GM12878 (cell line): ENCODE data around the gene DHX38. TPM values are rescaled to one million over a fixed set of nuclear protein-coding genes. Genes with fewer than 3 reads are reported as not detected.

Experiments
- ATAC-seq: fragments of 200-7000 bp; cut with Tn5 transposase; 3 replicates; pipeline ENCODE4 v1.9.1; 2020; ENCODE audit warnings: mild to moderate bottlenecking, moderate library complexity
- BruUV-seq: library from RNA; stranded (reverse); fragments of 400-500 nt; replicated peaks from 2 replicates; lab custom pipeline; 2021; lab: Mats Ljungman, UMichigan
- CTCF ChIA-PET: fragments of 300-600 bp; sonication (Branson Sonifier 250); formaldehyde crosslinking; extraction: SDS; loops from one replicate; lab custom pipeline; 2021; ENCODE audit warnings: inconsistent platforms; lab: Yijun Ruan, JAX
- POLR2A ChIA-PET: fragments of 350-600 bp; formaldehyde crosslinking; extraction: SDS; loops from one replicate; lab custom pipeline; 2021; ENCODE audit warnings: inconsistent platforms; lab: Charles Lee
- RAD21 ChIA-PET: fragments of 300-600 bp; sonication (Branson Sonifier 250); formaldehyde crosslinking; loops from one replicate; lab custom pipeline; 2023; ENCODE audit warnings: antibody characterized with exemption; ENCODE audit not compliant: unreplicated experiment; lab: Charles Lee
- SMC1A ChIA-PET: fragments of 300-600 bp; sonication (Branson Sonifier 250); formaldehyde crosslinking; loops from one replicate; lab custom pipeline; 2023; ENCODE audit not compliant: unreplicated experiment, uncharacterized antibody; lab: Charles Lee
- DNase-seq: peaks from one replicate; pipeline ENCODE4 v3.0.0-alpha.2; 2011; ENCODE audit warnings: low read depth, low spot score
- FAIRE-seq: peaks from 3 replicates; lab custom pipeline; 2011; peaks lifted over from hg19 to GRCh38; lab: Jason Lieb, UNC
- H2AFZ ChIP-seq: 2 replicates; pipeline ENCODE4 v1.6.0; 2011; ENCODE audit warnings: low read depth, low read length, control low read depth; ENCODE audit not compliant: control insufficient read depth
- H3K27ac ChIP-seq: 2 replicates; pipeline ENCODE4 v1.5.1; 2011; ENCODE audit warnings: control low read depth; ENCODE audit not compliant: control insufficient read depth, insufficient read depth
- H3K27me3 ChIP-seq, 2 experiments: replicated peaks in 1 of 2; 2 replicates each; pipeline versions ENCODE4 v1.6.0 to v1.6.1; 2011; ENCODE audit warnings: low read length in 1 of 2; ENCODE audit not compliant: control insufficient read depth in 2 of 2, insufficient read depth in 2 of 2
- H3K36me3 ChIP-seq, 2 experiments: 2 replicates each; pipeline ENCODE4 v1.5.1; 2011; ENCODE audit warnings: low read length in 1 of 2; ENCODE audit not compliant: control insufficient read depth in 2 of 2, insufficient read depth in 2 of 2
- H3K4me1 ChIP-seq: 2 replicates; pipeline ENCODE4 v1.6.1; 2011; ENCODE audit warnings: mild to moderate bottlenecking, low read length, moderate library complexity, mixed read lengths; ENCODE audit not compliant: control insufficient read depth, insufficient read depth
- H3K4me2 ChIP-seq: 2 replicates; pipeline ENCODE4 v1.6.0; 2011; ENCODE audit warnings: control low read depth; ENCODE audit not compliant: control insufficient read depth, insufficient read depth
- H3K4me3 ChIP-seq: fragments of 200-600 bp; sonication (generic); 2 replicates; pipeline ENCODE4 v1.5.1; 2016
- H3K79me2 ChIP-seq: 2 replicates; pipeline ENCODE4 v1.6.0; 2011; ENCODE audit warnings: low read length; ENCODE audit not compliant: control insufficient read depth, insufficient read depth
- H3K9ac ChIP-seq: 2 replicates; pipeline ENCODE4 v1.8.0; 2011; ENCODE audit warnings: low read length, control low read depth, mixed read lengths; ENCODE audit not compliant: control insufficient read depth, insufficient read depth
- H3K9me3 ChIP-seq: replicated peaks from 3 replicates; pipeline ENCODE4 v1.5.1; 2011; ENCODE audit warnings: mild to moderate bottlenecking, low read length; ENCODE audit not compliant: control insufficient read depth, insufficient read depth
- H4K20me1 ChIP-seq: 2 replicates; pipeline ENCODE4 v1.6.0; 2011; ENCODE audit not compliant: control insufficient read depth, insufficient read depth
- ETV6 ChIP-seq, 2 experiments: fragments of 450-650 bp in 1 of 2; IDR thresholded peaks in 1 of 2; conservative IDR thresholded peaks in 1 of 2; 2 replicates each; pipeline ENCODE4 v1.6.1; 2014; ENCODE audit warnings: antibody characterized with exemption in 1 of 2, borderline replicate concordance in 1 of 2, low read depth in 1 of 2, mild to moderate bottlenecking in 1 of 2, moderate library complexity in 1 of 2
- HDGF ChIP-seq: fragments of 450-650 bp; IDR thresholded peaks from 2 replicates; pipeline ENCODE4 v1.6.1; 2016; ENCODE audit warnings: antibody characterized with exemption
- MTA3 ChIP-seq: IDR thresholded peaks from 2 replicates; pipeline ENCODE4 v1.6.1; 2012; ENCODE audit warnings: low read length, inconsistent platforms, borderline replicate concordance
- MYB ChIP-seq: fragments of 150-350 bp; IDR thresholded peaks from 2 replicates; pipeline ENCODE4 v1.6.1; 2014; ENCODE audit warnings: mild to moderate bottlenecking, low read depth, low read length, borderline replicate concordance
- NFIC ChIP-seq: IDR thresholded peaks from 2 replicates; pipeline ENCODE4 v1.6.1; 2012; ENCODE audit warnings: low read depth, mild to moderate bottlenecking, inconsistent platforms, low read length, moderate library complexity
- PAX8 ChIP-seq: fragments of 450-650 bp; IDR thresholded peaks from 2 replicates; pipeline ENCODE4 v1.6.1; 2017; ENCODE audit warnings: mild to moderate bottlenecking, moderate library complexity
- PBX3 ChIP-seq: IDR thresholded peaks from 2 replicates; pipeline ENCODE4 v1.6.1; 2011; ENCODE audit warnings: mild to moderate bottlenecking, low read depth, low read length, moderate library complexity; ENCODE audit not compliant: insufficient replicate concordance
- PML ChIP-seq: IDR thresholded peaks from 2 replicates; pipeline ENCODE4 v1.6.1; 2012; ENCODE audit warnings: low read length, inconsistent platforms
- RELB ChIP-seq: fragments of 450-650 bp; IDR thresholded peaks from 2 replicates; pipeline ENCODE4 v1.6.1; 2017; ENCODE audit warnings: low read depth, mild to moderate bottlenecking, moderate library complexity
- RFX5 ChIP-seq: IDR thresholded peaks from 2 replicates; pipeline ENCODE4 v1.6.1; 2011; ENCODE audit warnings: low read depth, low read length, improper control_type of control experiment
- SIN3A ChIP-seq: IDR thresholded peaks from 2 replicates; pipeline ENCODE4 v1.6.1; 2012; ENCODE audit warnings: low read depth, low read length, improper control_type of control experiment
- SRF ChIP-seq, 2 experiments: IDR thresholded peaks; 2 replicates each; pipeline ENCODE4 v1.6.1; 2011; ENCODE audit warnings: low read depth in 2 of 2, low read length in 2 of 2, mild to moderate bottlenecking in 1 of 2, moderate library complexity in 1 of 2
- SUPT20H ChIP-seq: IDR thresholded peaks from 2 replicates; pipeline ENCODE4 v1.6.1; 2011; ENCODE audit warnings: low read depth, mild to moderate bottlenecking, low read length, moderate library complexity, borderline replicate concordance; ENCODE audit not compliant: control insufficient read depth
- TARDBP ChIP-seq: IDR thresholded peaks from 2 replicates; pipeline ENCODE4 v1.6.1; 2016; ENCODE audit warnings: borderline replicate concordance
- ZNF592 ChIP-seq: fragments of 450-650 bp; IDR thresholded peaks from 2 replicates; pipeline ENCODE4 v1.6.1; 2017; ENCODE audit warnings: mild to moderate bottlenecking, moderate library complexity
- WGBS: methylation state at CpG from one replicate; pipeline ENCODE4 v1.1.6; 2016; ENCODE audit warnings: low lambda C conversion rate; ENCODE audit not compliant: insufficient replicate concordance, insufficient coverage; ENCODE audit errors: missing lambda C conversion rate; 5-methylcytosine and 5-hydroxymethylcytosine counted together
- in situ Hi-C: fragments of 300-500 bp; cut with MboI; formaldehyde crosslinking; loops from 9 replicates; pipeline ENCODE4 v1.14.3; 2018; ENCODE audit warnings: mixed read lengths
- intact Hi-C: fragments of 100-400 bp; cut with micrococcal nuclease; formaldehyde crosslinking; loops from one replicate; pipeline ENCODE4 v1.14.2; 2022; ENCODE audit not compliant: unreplicated experiment
- polyA plus RNA-seq, 11 experiments: library from polyadenylated mRNA; depleted of rRNA in 4 of 11; unstranded in 6 of 11; stranded (reverse) in 5 of 11; fragments of >200 nt; fragmentation: Nextera tagmentation in 4 of 11; fragmentation: Illumina TruSeq in 1 of 11; extraction: Ambion mirVana in 4 of 11; extraction: Trizol in 1 of 11; gene quantifications; 1 replicate in 1 of 11; 2 replicates in 10 of 11; pipeline versions ENCODE4 v1.2.1 to v1.2.3, GENCODE V29; 2011 to 2016; ENCODE audit warnings: inconsistent platforms in 2 of 11, missing spikeins in 2 of 11, low read depth in 1 of 11
- total RNA-seq, 4 experiments: library from RNA; depleted of rRNA in 3 of 4; stranded (reverse); fragments of >200 nt in 3 of 4; fragmentation: Illumina TruSeq in 1 of 4; extraction: Trizol in 1 of 4; gene quantifications; 2 replicates each; pipeline versions ENCODE4 v1.2.1 to v1.2.3, GENCODE V29; 2013 to 2021

DHX38 gene
- total and polyA plus RNA-seq, 10 of the 15 experiments (the other 5 are each of a cell fraction or from before 2014, with no cell fraction given): 2.1 to 67.8 (median 43.2) TPM

- TF ChIP-seq SUPT20H: no peak
- TF ChIP-seq NFIC: no peak
- TF ChIP-seq ZNF592: no peak
Measured at GRCh38 chr16:72123426-72123825, 29.8 kb downstream of the DHX38 start (continued).

- 94% methylated on average over 3 of the region's 3 CpGs for WGBS
- no TSS peak for BruUV-seq
- Histone ChIP-seq H3K9ac (no peak overlapping the region), H3K4me2 (no peak overlapping the region), H3K36me3 (no peaks in the 10 kb centered on the region), H3K4me1 (no peaks in the 10 kb centered on the region; the same call in 1 of the 2 replicates), H3K27ac (no peak overlapping the region), H3K79me2 (no peaks in the 10 kb centered on the region), H2AFZ (no peak overlapping the region), H4K20me1 (no peaks in the 10 kb centered on the region), H3K9me3 (no peaks in the 10 kb centered on the region), H3K27me3 (no peaks in the 10 kb centered on the region), H3K4me3 (no peak overlapping the region)
- ChIA-PET SMC1A (interaction anchor here (1.0 to 4.9 kb wide), 10 partner anchors 265 to 1754 kb away, joined by 3 to 38 read pairs (median 4); no protein-coding TSS in a partner anchor), RAD21 (interaction anchor here (1.0 to 1.6 kb wide), 8 partner anchors 26 to 1754 kb away, joined by 3 to 24 read pairs (median 4); no protein-coding TSS in a partner anchor), CTCF (interaction anchor here (0.6 to 4.5 kb wide), 35 partner anchors 9 to 1754 kb away, joined by 3 to 92 read pairs (median 4); partner anchors contain the start of gene PMFBP1), POLR2A (interaction anchor here (1.1 kb wide), 1 partner anchor 32 kb away, joined by 5 read pairs; no protein-coding TSS in a partner anchor)
- in situ Hi-C loops (loop anchor here (5.0 to 10.0 kb wide), 2 partner anchors 338 to 1831 kb away; no protein-coding TSS in a partner anchor), intact Hi-C loops (loop anchor here (10.0 kb wide), 2 partner anchors 121 to 1071 kb away; no protein-coding TSS in a partner anchor)
- DNase-seq (no peak), FAIRE-seq (no peak), ATAC-seq (no peak)
- no peak for TF ChIP-seq HDGF
- TF ChIP-seq RFX5: no peak
- no peak for TF ChIP-seq PML
- TF ChIP-seq MYB: no peak
- TF ChIP-seq RELB: no peak
- TF ChIP-seq SIN3A: no peak
- TF ChIP-seq PAX8: no peak
- no peak for TF ChIP-seq ETV6 (conservative IDR thresholded peaks at IDR 0.05 in 1 of 2, IDR thresholded peaks at IDR 0.05 in 1 of 2; ENCODE audit: borderline replicate concordance in 1 of 2, low read depth in 1 of 2)
- TF ChIP-seq PBX3: no peak
- no peak for TF ChIP-seq MTA3
- TF ChIP-seq TARDBP: no peak
- TF ChIP-seq SRF (IDR thresholded peaks at IDR 0.05; ENCODE audit: low read depth in 2 of 2, low read length in 2 of 2): no peak
Measured at GRCh38 chr16:72124148-72124547, 30.5 kb downstream of the DHX38 start.
